Measurements from ENCODE around the gene LILRB5.
"Not testable (repeated sequence)": the region's sequence is repeated elsewhere in the genome, so short reads cannot be mapped to it uniquely, and the experiment has no call there.

Gene LILRB5

DNA sequence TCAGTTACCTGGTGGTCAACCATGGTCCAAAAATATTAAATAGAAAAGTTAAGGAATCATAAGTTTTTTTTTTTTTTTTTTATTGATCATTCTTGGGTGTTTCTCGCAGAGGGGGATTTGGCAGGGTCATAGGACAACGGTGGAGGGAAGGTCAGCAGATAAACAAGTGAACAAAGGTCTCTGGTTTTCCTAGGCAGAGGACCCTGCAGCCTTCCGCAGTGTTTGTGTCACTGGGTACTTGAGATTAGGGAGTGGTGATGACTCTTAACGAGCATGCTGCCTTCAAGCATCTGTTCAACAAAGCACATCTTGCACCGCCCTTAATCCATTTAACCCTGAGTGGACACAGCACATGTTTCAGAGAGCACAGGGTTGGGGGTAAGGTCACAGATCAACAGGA is 42.9 kb downstream of the LILRB5 start:
- not testable (repeated sequence) for DNase-seq (ENCODE audit: low read depth)

DNA sequence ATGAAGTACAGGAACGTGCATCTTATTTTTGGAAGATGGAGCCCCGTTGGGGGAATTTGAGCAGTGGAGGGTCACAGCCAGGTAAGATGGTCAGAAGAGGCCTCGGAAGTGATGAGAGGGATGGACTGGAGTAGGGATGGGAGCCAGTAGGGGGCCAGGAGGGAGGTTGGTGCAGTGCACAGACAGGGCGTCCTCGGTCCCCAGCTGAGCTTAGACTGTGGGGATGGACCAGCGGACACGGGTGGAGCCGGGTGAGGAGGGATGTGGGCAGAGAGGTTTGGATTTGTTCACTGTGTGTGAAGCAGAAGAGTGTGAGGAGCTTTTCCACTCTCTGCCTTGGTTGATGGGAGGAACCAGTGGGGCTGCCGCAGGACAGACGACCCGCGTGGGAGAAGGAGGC is 45.8 kb downstream of the LILRB5 start:
- DNase-seq (ENCODE audit: low read depth) = no peak

DNA sequence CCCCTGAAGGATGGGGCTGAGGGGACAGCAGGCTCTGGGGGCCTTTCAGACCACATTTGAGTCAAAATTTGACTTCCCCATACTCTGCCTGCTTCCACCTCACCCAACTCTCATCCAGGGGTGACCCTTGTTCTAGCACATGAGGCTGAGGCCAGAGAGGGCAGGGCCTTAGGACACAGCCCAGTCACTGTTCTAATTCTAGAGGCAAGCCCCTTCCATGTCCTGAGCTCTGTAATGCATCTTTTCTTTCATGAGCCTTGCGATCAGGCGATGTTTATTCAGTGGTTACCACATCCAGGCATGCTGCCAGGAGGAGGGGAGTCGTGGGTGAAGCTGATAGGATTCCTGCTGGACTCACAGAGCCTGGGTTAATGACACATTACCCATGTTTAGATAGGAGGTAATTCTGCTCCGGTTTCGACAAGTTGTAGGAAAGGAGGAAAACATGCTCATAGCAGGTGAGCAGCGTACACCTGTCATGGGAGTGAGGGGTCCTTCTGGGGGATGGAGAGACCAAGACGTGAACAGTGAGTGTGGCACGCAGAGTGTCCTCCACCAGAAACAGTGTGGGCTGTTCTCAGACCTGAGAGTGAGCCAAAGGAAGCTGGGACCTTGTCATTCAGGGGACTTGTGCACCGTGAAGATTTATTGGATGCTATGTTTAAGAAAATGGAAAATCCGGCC is 47.1 kb downstream of the LILRB5 start:
- DNase-seq (ENCODE audit: low read depth) = no peak

DNA sequence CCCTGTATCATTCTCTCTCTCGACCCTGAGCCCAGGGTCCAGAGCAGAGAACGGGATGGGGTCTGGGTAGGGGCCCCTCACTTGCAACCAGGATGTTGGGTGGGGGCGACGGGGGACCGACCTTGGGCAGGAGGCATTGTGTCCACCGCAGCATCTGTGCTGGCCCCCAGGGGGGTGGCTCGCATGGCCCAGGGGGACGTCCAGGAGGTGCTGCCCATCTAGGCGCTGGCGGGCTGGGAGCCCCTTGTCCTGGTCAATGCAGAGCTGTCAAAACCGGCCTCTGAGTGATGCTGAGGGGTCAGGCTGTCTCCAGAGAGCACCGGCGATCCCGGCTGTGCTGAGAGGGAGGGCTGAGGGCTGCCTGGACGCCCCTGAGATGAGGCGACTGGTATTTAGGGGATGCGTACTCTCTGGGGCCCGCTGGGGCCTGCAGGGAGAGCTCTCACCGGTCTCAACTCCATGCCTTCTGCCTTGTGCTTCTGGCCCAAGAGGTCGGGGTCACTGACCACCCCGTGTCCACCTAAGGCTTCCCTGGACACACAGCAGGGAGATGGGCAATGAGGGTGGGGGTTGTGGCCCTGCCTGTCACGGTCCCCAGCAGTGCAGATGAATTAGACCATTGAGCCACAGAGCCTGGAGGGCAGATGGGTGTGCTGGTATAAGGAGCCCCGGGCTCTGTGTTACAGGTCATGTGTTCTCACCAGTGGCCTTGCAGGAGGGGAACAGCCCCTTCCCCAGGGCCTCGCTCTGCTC is 47.8 kb downstream of the LILRB5 start:
- DNase-seq (ENCODE audit: low read depth) = no peak

DNA sequence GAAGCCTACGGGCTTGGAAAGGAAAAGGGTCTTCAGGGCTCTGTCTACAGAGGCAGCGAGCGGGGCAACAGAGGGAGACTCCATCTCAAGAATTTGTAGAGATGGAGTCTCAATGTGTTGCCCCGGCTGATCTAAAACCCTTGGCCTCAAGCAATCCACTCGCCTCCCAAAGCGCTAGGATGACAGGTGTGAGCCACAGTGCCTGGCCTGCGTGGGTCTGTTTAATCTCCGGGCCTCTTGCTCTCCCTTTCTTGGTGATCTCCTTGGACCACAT is 48.4 kb downstream of the LILRB5 start:
- no peak for DNase-seq (ENCODE audit: low read depth)

DNA sequence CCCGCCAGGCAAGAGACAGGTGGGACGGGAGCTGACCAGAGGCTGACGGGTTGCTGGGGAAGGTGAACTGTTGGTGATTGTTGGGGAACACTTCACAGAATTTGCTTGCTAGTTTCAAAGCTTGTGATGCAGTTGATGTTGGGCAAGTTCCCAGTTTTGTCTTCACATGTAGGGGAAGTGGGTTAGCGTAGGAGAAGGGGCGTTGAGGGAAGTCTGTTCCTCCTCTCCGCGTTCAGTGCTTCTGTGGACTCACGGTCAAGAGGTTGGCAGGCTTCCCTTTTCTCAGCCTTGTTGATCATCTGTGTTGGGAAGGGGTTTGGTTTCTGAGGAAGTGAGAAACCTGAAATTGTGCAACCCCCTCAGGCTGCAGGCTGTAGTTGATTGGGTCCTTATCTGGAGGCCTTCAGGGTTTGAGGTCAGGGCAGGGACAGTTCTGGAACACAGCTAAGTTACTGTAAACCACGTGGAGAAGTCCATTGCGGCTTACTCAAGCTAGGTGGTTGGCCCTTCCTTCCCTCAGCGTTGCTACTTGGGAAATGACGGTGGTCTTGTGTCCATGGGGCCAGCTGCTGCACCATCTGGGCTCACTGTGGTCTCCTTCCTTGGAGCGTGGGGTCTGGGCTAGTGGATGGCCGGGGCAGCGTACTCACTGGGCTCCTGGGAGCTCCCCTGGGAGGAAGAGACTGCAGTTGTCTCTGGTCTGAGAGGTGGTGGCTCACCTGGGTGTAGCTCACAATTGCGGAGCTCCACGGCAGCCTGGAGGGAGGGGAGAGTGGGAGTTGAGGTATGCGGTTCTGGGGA is 48.9 kb downstream of the LILRB5 start:
- no peak for DNase-seq (ENCODE audit: low read depth)

DNA sequence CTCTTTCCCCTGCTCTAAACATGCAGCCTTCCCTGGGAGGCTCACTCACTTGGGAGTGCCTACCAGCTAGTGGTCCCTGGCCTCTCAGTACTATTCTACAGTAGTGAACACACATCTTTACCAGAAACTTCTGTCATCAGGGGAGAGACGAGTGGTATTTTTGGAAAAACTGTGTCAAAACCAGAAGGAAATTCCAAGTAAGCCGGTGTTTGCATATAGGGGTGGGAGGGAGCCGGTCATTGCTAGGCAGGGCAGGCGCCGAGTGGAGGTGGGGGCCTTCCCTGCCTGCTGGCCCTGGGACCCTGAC is 49.4 kb downstream of the LILRB5 start:
- no peak for DNase-seq (ENCODE audit: low read depth)

DNA sequence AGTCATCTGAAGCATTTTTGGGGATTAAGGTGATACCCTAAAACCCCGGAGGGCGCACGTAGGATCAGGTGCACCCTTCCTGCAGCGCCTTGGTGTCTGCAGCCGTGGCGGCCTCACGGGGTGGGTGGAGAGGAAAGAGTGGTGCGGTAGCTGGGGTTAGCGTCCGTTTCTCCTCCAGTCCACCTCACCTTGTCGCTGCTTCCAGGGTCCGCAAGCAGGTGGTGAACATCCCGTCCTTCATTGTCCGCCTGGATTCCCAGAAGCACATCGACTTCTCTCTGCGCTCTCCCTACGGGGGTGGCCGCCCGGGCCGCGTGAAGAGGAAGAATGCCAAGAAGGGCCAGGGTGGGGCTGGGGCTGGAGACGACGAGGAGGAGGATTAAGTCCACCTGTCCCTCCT is 49.9 kb downstream of the LILRB5 start:
- DNase-seq (ENCODE audit: low read depth) = not testable (repeated sequence)

DNA sequence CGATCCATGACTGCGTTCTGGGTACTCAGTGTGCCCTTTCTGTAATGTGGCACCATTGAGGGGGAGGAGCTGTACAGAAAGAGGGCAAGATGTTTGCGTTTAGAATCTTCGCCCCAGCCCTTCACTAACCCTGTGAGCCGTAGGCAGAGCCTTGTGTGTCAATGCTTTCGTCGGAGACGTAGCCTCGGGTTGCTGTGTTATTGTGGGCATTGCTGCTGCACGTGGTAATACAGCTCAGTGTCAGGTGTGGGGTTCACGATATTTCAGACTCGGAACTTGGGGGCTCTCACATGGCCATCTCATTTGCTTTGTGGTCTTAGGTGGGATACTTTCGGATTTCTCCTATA is 50.3 kb downstream of the LILRB5 start:
- DNase-seq (ENCODE audit: low read depth) = no peak

DNA sequence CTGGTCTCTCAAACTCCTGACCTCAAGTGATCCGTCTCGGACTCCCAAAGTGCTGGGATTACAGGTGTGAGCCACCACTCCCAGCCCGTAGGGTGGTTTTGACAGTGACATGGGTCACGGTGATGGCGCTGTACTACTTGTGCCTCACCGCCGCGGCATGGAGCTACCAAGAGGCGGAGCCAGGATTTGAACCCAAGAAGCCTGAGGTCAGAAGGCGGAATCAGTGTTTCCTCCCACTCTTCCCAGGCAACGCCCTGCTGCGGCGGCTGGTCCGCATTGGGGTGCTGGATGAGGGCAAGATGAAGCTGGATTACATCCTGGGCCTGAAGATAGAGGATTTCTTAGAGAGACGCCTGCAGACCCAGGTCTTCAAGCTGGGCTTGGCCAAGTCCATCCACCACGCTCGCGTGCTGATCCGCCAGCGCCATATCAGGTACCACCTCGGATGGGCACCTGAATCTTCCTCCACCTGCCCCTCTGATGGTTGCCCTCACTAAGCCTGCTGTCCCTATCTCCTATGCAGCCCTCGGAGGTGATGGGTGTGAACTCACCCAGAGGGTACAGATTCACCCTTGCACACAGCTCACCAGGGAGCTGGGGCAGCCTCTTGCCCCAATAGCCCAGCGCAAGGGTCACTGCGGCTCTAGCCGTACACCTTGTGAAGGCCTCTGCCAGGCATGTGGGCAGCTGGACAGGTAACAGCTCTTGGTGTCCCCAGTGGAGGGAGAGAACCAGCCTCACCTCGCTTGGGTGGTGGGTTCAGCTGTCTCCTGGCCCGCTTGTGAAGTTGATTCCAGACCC is 50.8 kb downstream of the LILRB5 start:
- no peak for DNase-seq (ENCODE audit: low read depth)

DNA sequence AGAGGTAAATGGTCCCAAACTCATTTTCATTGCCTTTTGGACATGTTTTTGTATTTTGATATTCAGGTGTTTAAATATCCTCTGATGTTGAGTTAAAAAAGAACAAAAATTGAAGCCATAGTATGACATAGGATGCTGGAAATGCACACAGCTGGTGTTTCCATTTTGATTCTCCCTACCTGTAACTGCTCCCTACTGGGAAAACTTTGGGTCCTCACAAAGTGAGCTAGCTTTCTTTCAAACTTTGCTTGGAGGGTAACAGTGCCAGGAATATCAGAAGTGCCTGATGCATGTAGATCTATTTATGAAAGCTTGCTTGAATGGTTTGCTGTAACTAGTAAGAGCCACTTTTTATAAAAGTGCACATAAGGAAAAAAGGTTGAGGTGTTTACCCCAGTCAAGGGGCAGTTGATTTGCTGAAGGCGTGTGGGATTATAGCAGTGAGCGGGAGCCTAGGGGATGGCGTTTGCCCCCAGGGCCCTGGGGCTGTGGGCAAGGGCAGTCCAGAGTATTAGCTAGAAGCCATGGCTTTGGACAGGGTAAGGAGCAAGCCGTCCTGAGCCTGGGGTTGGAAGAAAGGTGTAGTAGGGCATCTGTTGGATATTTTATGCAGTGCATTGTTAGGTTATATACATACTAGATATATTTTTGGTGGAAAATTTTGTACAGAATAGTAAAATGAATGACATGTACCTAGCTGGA is 52.2 kb downstream of the LILRB5 start:
- no peak for DNase-seq (ENCODE audit: low read depth)

DNA sequence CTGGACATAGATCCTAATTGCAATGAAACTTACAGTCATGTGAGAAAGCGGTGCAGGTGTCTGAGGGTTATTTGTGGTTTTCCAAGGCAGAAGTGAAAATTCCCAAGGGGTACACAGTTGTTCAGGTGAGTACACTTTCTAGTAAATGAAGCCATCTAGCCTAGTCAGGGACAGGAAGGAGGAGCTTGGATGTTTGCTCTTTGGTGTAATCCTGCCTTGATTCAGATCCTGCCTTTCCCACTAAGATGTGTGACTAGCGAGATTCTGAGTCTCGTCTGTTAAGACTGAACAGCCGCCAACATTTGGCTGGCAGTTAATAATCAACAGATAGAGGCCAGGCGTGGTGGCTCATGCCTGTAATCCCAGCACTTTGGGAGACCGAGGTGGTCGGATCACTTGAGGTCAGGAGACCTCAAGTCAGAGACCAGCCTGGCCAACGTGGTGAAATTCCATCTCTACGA is 53.9 kb downstream of the LILRB5 start:
- DNase-seq (ENCODE audit: low read depth) = no peak

DNA sequence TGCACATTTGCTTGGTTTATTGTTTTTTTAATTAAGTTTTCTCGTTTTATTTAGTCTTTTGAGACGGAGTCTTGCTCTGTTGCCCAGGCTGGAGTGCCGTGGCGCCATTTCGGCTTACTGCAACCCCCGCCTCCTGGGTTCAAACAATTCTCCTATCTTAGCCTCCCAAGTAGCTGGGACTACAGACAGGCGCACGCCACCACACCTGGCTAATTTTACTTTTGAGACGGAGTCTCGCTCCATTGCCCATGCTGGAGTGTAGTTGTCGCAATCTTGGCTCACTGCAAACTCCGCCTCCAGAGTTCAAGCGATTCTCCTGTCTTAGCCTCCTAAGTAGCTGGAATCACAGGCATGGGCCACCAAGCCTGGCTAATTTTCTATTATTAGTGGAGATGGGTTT is 55.1 kb downstream of the LILRB5 start:
- DNase-seq (ENCODE audit: low read depth) = no peak

DNA sequence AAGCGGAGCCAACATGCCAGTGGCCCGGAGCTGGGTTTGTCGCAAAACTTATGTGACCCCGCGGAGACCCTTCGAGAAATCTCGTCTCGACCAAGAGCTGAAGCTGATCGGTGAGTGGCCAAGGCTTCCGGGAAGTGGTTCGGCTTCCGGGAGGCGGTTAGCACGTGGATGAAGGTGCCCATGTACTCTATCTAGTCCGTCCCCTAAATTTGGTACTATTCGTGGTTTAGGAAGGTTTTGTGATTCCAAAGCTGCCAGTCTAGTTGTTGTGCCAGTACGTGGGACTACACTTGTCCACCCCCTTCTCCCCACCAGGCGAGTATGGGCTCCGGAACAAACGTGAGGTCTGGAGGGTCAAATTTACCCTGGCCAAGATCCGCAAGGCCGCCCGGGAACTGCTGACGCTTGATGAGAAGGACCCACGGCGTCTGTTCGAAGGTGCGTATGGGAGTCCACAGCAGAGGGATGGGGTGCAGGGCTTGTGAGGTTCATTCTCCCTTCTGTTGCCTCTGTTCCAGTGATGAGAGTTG is 55.8 kb downstream of the LILRB5 start:
- no peak for DNase-seq (ENCODE audit: low read depth)
